Stromal cell of bone marrow (primary cell): ENCODE measurements around the gene EFHD2.
"Not testable (repeated sequence)": the region's sequence is repeated elsewhere in the genome, so short reads cannot be mapped to it uniquely, and the experiment has no call there.

Source experiments
- DNase-seq: peaks from one replicate; pipeline ENCODE4 v3.0.0-alpha.2; 2012; ENCODE audit warnings: low read depth

Gene EFHD2, protein sequence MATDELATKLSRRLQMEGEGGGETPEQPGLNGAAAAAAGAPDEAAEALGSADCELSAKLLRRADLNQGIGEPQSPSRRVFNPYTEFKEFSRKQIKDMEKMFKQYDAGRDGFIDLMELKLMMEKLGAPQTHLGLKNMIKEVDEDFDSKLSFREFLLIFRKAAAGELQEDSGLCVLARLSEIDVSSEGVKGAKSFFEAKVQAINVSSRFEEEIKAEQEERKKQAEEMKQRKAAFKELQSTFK

DNA sequence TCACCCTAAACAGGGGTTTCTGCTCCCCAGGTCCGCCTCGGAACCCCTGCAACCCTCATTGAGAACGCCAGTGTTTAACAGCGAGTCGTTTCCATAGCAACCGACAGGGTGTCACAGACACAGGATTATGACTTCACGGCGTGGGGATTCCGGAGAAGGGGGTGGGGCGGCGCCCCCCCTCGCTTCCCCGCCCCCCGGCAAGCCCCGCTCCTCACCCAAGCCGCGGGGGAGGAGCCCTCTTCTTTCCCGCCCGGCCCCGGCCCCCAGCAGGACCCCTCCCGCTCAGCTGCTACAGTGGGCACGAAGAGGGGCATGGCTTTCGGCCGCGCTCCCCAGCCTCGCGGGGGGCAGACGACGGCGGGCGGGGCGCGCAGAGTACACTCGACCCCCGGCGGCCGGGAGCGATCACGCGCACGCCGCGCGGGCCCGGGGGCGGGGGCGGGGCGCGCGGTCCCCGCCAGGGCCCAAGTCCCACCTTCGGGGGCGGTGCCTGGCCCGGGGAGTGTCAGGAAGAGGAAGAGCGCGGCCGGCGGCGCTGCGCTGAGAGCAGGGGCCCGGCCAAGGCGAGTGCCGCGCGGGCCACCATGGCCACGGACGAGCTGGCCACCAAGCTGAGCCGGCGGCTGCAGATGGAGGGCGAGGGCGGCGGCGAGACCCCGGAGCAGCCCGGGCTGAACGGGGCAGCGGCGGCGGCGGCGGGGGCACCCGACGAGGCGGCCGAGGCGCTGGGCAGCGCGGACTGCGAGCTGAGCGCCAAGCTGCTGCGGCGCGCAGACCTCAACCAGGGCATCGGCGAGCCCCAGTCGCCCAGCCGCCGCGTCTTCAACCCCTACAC, at the start of gene EFHD2:
Gene EFHD2 (plus strand): TSS at position 501 of the 835 bp plus-strand sequence. CDS start 84 bp downstream, at position 585.
- peak; percentile 67 for DNase-seq

- DNase-seq, result no peak
Observed at GRCh38 chr1:15360700-15361099, 49.0 kb upstream of the EFHD2 start.

DNA sequence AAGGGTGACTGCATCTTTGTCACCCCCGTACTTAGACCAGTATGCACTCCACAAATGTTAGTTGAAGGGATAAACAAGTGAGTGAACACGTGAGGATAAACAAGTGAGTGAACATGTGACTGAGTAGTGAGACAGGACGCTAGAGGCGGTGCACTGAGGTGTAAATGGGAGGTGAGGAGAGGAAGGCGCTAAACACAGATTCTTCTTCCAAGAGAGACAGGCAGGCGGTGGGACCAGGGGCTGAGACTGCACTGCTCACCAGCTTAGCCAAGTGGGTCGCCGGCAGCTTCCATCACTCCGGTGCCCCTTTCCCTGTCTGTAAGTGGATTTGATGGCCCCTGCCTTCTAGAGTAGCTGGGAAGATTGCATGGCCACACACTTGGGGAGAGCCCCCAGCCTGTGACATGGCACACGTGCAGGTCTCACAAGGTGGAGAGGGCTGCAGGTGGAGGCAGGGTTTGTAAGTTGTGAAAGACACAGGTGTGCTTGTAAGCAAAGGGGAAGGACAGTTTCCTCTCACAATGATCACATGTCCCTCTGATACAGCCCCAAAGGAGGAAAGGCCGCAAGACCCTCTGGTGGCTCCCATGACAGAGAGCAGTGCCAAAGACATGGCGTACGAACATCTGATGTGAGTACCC, 47.5 kb upstream of the EFHD2 start:
- no peak for DNase-seq

GRCh38 chr1:15362737-15363128, 47.0 kb upstream of the EFHD2 start:
- DNase-seq, result no peak

GRCh38 chr1:15364740-15365139, 44.9 kb upstream of the EFHD2 start:
- DNase-seq, result no peak

GRCh38 chr1:15368888-15369287, 40.8 kb upstream of the EFHD2 start:
- DNase-seq, result no peak

GRCh38 chr1:15370268-15370667, 39.4 kb upstream of the EFHD2 start:
- no peak for DNase-seq

- DNase-seq, result no peak
Observed at GRCh38 chr1:15370781-15371520, 38.7 kb upstream of the EFHD2 start.

DNA sequence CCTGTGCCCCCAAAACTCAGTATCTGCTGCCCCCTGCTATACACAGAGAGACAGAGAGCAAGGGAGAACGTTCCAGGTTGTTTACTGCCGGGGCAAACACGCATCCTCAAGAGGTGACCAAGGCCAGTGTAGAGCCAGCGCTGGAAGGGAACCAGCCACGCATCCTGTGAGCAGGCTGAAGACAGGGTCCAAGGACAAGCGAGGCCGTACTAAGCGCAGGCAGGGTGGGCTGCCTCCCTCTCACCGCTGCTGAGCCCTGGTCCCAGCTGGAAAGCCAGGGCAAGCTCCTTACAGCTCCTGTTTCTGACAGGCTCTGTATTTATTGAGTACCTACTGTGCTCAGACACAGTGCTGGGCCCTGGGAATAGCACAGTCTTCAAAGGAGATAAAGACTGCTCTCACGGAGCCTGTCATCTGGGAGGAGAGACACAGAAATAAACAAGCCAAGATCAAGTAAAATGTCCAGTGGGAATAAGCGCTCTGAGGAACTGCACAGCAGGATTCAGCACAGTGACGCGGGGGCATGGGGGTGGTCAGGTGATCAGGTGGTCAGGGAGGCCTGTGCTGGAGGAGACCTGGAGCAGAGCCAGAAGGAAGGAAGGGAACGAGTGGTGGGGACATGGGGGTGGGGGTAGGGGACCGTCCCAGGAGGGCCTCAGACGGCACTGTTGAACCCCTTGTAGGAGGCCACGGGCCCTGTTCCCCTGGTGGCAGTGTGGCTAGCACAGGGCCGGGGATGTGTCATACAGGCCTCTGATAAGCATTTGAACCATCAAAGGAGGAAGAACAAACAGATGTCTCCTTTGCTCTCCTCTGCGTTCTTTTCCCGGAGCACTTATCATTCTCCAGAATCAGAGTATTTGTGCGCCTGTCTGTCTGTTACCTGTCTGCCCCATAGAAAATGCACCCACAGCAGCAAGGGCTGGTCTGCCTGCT, 37.8 kb upstream of the EFHD2 start:
- DNase-seq, result no peak

- no peak for DNase-seq
Observed at GRCh38 chr1:15378729-15379128, 31.0 kb upstream of the EFHD2 start.

- not testable (repeated sequence) for DNase-seq
Observed at GRCh38 chr1:15379151-15379550, 30.5 kb upstream of the EFHD2 start.

GRCh38 chr1:15380601-15381508, 28.8 kb upstream of the EFHD2 start:
- DNase-seq, result no peak

GRCh38 chr1:15381805-15382204, 27.9 kb upstream of the EFHD2 start:
- no peak for DNase-seq

- no peak for DNase-seq
Observed at GRCh38 chr1:15382601-15383518, 26.8 kb upstream of the EFHD2 start.

- no peak for DNase-seq
Observed at GRCh38 chr1:15383810-15384209, 25.9 kb upstream of the EFHD2 start.

- DNase-seq, result no peak
Observed at GRCh38 chr1:15384301-15384901, 25.3 kb upstream of the EFHD2 start.

GRCh38 chr1:15385420-15385819, 24.3 kb upstream of the EFHD2 start:
- no peak for DNase-seq

DNA sequence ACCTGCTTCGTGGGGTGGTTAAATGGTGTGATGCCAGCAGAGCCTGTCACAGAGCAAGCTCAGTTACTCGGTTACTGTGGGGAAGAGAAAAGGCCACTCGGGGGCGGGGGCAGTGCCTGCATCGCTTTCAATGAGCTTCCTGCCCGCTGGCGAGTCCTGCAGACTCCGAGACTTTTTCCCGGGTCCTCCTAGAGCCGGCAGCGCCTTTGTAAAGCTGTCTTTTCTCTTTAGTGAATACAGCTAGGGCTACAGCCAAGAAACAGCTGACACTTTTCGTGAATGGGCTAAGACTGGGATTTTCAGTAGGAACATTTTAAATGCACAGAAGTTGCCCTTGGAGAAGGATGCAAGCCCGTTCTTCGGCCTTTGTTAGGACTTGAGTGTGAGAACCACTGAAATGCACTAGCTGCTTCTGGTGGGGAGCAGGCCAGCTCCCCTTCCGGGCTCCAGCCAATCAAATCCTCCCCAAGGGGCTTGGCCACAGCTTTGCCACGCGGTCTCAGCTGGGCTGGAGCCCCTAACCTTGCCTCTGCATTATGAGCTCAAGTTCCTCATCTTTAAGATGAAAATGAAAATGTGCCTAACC, 23.4 kb upstream of the EFHD2 start:
- DNase-seq, result no peak
